ENCODE results near the gene ZNF565.

ZNF565 gene

DNA sequence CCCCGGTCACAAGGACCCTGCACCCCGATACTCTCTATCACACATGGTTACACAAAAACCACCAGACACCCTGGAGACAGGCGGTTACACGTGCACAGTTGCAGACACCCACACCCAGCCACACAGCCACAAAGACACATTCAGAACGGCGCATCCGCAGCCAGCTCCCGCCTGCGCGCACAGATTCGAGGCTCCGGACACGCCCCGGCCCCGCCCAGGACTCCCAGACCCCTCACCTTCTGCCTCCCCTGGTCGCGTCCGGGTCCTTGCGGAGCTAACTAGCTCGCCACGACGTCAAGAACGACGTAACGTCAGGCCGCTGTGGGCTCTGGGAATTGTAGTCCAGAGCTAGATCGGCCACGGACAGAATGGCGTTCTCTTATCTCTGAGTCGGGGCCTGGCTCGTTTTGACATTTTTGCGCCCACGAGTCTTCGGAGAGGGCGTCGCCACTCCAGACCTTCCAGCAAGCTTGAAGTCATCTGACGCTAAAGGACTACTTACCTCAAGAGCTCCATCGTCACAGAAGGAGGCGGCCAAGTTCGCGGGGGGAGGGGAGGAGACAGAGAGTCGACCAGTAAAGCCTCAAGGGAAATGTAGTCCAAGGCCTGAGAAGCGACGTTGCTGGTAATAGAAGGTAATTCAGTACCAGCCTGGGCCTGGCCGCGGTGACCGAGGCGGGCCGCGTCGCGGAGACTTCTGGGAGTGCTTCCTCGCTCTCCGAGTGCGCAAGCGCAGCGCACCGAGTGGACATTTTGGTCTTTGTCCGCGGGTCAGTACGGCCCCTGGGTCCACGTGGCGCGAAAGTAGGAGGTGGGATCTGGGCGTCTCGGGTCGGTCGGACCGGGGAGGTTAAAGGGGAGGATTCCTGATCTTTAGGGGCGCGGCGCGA lies at the start of gene ZNF565, which contains the start of gene ZNF146:
ZNF565 (minus strand) TSS at position 280 of the 890 bp plus-strand sequence. CDS start 12,680 bp downstream, outside the sequence.
ZNF146 (plus strand) TSS at position 721 of the 890 bp plus-strand sequence. CDS start 21,335 bp downstream, outside the sequence.
- peak; percentile 95 for DNase-seq (ENCODE audit: extremely low spot score)
- CTCF ChIA-PET, result interaction anchor here (1.1 kb wide), 1 partner anchor 154 kb away, joined by 4 read pairs; no protein-coding TSS in a partner anchor
- POLR2A ChIA-PET, result interaction anchor here (0.5 to 1.3 kb wide), 5 partner anchors 33 to 1219 kb away, joined by 3 to 10 read pairs (median 7); partner anchors contain the start of genes ZFP14, ZNF345 and ZNF527
- TF ChIP-seq, protein P1, sequence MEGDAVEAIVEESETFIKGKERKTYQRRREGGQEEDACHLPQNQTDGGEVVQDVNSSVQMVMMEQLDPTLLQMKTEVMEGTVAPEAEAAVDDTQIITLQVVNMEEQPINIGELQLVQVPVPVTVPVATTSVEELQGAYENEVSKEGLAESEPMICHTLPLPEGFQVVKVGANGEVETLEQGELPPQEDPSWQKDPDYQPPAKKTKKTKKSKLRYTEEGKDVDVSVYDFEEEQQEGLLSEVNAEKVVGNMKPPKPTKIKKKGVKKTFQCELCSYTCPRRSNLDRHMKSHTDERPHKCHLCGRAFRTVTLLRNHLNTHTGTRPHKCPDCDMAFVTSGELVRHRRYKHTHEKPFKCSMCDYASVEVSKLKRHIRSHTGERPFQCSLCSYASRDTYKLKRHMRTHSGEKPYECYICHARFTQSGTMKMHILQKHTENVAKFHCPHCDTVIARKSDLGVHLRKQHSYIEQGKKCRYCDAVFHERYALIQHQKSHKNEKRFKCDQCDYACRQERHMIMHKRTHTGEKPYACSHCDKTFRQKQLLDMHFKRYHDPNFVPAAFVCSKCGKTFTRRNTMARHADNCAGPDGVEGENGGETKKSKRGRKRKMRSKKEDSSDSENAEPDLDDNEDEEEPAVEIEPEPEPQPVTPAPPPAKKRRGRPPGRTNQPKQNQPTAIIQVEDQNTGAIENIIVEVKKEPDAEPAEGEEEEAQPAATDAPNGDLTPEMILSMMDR (IDR thresholded peaks at IDR 0.05; ENCODE audit: control extremely low read depth, extremely low read depth, low read depth, missing control alignments), result no peak

DNA sequence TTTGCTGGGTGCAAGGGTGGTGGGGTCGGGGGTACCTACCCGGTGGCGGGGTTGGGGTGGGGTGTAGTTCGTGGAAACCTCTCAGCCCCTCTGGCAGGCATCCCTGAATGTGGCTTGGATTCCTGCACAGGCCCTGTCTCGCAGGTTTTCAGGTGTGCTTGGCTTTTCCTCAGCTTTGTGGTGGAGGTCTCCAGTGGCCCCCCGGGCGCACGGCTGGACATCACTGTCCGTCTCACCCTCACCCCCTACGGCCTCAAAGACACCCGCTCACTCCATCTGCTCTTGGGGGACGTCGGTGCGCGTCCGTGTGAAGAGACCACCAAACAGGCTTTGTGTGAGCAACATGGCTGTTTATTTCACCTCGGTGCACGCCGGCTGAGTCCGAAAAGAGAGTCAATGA lies 44.7 kb upstream of the ZNF565 start:
- POLR2A ChIA-PET, result no interaction called here
- CTCF ChIA-PET, result no interaction called here
- no peak for DNase-seq (ENCODE audit: extremely low spot score)
- TF ChIP-seq, protein P1 (IDR thresholded peaks at IDR 0.05; ENCODE audit: control extremely low read depth, extremely low read depth, low read depth, missing control alignments), result no peak

DNA sequence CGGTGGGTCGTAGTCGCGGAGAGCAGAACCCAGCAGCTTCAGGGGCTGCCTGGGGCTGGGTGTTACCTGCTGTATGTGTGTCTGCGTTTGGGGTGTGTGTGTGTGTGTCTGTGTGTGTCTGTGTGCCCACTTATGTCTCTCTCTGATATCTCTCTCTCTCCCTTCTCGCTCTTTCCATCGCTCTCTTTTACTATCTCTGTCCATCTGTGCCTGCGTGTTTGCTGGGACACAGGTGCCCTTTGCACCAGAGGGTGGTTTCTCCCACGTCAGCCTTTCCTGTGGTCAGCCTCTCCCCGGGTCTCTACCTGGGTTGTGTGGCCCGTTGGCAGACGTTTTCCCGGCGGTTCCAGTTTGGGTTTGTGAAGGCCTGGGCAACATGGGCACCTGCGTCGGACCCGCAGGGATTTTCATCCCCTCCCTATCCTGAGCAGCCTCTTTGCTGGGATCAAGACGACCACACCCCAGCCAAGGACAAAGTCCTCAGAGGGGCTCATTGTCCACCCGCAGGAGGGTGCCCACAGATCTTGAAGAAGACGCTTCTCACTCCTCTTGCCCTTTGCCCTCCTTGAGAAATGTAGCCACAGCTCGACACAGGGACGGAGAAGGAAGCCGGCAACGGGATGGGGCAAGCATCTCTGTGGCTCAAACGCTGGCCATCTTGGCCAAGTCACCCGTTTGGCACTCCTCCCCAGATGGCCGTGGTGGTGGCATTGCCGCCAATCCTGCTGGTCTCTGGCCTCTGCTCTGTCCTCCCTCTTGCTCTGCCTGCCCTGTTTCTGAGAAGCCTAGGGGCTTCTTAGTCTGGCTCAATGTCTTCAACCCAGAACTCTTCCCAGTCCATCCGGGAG lies 43.8 kb upstream of the ZNF565 start:
- TF ChIP-seq, protein P1 (IDR thresholded peaks at IDR 0.05; ENCODE audit: control extremely low read depth, extremely low read depth, low read depth, missing control alignments), result no peak
- POLR2A ChIA-PET, result no interaction called here
- DNase-seq (ENCODE audit: extremely low spot score), result no peak
- CTCF ChIA-PET, result no interaction called here

DNA sequence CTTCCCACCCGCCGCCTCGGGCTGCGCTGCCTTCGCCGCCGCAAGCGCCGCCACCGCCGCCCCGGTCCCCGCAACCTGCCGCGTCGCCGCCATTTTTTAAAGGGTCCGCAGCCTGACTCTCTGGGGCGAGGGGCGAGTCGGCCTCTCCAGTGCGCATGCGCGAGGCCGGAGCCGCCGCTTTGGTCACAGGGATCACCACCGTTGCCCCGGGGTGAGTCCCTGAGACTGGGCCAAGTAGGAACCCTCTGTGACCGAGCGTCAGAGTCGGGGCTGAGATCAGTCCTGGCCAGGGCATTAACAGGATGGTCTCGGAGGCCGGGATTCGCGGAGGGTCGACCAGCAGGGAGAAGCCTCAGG lies 43.0 kb upstream of the ZNF565 start:
- CTCF ChIA-PET, result no interaction called here
- POLR2A ChIA-PET, result no interaction called here
- TF ChIP-seq, protein P1 (IDR thresholded peaks at IDR 0.05; ENCODE audit: control extremely low read depth, extremely low read depth, low read depth, missing control alignments), result no peak
- DNase-seq (ENCODE audit: extremely low spot score), result no peak

DNA sequence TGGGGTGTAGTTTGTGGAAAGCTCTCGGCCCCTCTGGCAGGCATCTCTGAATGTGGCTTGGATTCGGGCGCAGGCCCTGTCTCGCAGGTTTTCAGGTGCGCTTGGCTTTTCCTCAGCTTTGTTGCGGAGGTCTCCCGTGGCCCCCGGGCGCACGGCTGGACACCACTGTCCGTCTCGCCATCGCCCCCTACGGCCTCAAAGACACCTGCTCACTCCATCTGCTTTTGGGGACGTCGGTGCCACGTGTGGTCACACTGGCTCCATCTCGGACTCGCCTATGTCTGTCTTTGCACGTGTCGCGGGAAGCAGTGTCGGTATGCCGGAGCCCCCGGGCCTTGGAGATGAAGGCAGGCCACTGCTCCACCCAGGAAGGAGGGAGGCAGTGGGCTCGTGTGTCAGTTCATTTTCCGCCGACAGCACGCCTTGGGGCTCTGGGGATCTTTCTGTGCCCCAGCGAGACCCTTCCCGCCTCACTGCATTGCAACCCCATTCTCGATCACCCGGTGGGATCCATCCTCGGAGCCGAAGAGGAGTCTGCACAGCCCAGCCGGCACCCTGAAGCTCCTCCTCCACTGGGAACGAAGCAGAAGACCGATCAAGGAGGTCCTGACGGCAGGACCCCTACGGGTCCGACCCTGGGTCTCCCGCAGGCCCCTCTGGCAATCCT lies 42.5 kb upstream of the ZNF565 start:
- TF ChIP-seq, protein P1 (IDR thresholded peaks at IDR 0.05; ENCODE audit: control extremely low read depth, extremely low read depth, low read depth, missing control alignments), result no peak
- ChIA-PET CTCF (no interaction called here), POLR2A (no interaction called here)
- no peak for DNase-seq (ENCODE audit: extremely low spot score)

DNA sequence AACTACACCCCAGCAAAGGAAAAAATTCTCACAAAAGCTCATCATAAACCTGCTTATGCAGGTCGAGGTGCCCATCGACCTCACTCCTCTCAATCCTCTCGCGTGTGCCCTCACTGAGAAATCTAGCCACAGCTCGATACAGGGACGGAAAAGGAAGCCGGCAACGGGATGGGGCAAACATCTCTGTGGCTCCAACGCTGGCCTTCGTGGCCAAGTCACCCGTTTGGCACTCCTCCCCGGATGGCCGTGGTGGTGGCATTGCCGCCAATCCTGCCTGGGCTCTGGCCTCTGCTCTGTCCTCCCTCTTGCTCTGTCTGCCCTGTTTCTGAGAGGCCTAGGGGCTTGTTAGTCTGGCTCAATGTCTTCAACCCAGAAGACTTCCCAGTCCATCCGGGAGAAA lies 41.6 kb upstream of the ZNF565 start:
- DNase-seq (ENCODE audit: extremely low spot score), result no peak
- TF ChIP-seq, protein P1 (IDR thresholded peaks at IDR 0.05; ENCODE audit: control extremely low read depth, extremely low read depth, low read depth, missing control alignments), result no peak
- ChIA-PET CTCF (no interaction called here), POLR2A (no interaction called here)

Data from GM10248 (cell line).